H1 (cell line): Measurements from ENCODE around the gene CD300LG. TPM values are rescaled to one million over a fixed set of nuclear protein-coding genes. Genes with fewer than 3 reads are reported as not detected.

ENCODE experiments used
- CTCF ChIA-PET: fragments of 300-600 bp; sonication (Branson Sonifier 250); formaldehyde crosslinking; loops from one replicate; lab custom pipeline; 2021; ENCODE audit not compliant: partially characterized antibody; lab: Charles Lee
- POLR2A ChIA-PET: fragments of 300-600 bp; sonication (Branson Sonifier 250); formaldehyde crosslinking; loops from one replicate; lab custom pipeline; 2021; ENCODE audit warnings: inconsistent platforms; ENCODE audit not compliant: partially characterized antibody; lab: Charles Lee
- DNase-seq, 2 experiments: peaks; one replicate each; pipeline versions ENCODE4 v3.0.0 to v3.0.0-alpha.2; 2010 to 2022; ENCODE audit warnings: low spot score in 2 of 2, low read depth in 1 of 2, mixed read lengths in 1 of 2
- FAIRE-seq: peaks from 2 replicates; lab custom pipeline; 2011; peaks lifted over from hg19 to GRCh38; lab: Jason Lieb, UNC
- H2AFZ ChIP-seq: 2 replicates; pipeline ENCODE4 v1.8.1; 2012; ENCODE audit warnings: low read length, inconsistent platforms
- H2AK5ac ChIP-seq: 2 replicates; pipeline ENCODE4 v1.6.1; 2013; ENCODE audit warnings: low read depth, low read length
- H2BK120ac ChIP-seq: replicated peaks from 2 replicates; pipeline ENCODE3; 2013; ENCODE audit warnings: low read depth, low read length, inconsistent platforms
- H2BK12ac ChIP-seq: 2 replicates; pipeline ENCODE4 v1.6.1; 2013; ENCODE audit warnings: low read depth, low read length
- H2BK15ac ChIP-seq: 2 replicates; pipeline ENCODE4 v1.6.1; 2013; ENCODE audit warnings: low read length
- H2BK20ac ChIP-seq: 2 replicates; pipeline ENCODE4 v1.6.1; 2013; ENCODE audit warnings: low read length
- H2BK5ac ChIP-seq: 2 replicates; pipeline ENCODE4 v1.6.1; 2013; ENCODE audit warnings: low read depth, low read length
- H3K14ac ChIP-seq: 2 replicates; pipeline ENCODE4 v1.6.1; 2013; ENCODE audit warnings: inconsistent platforms; ENCODE audit not compliant: insufficient read length
- H3K18ac ChIP-seq: 2 replicates; pipeline ENCODE4 v1.6.1; 2013; ENCODE audit warnings: low read length; ENCODE audit errors: extremely low read depth
- H3K23ac ChIP-seq: 2 replicates; pipeline ENCODE4 v1.6.1; 2013; ENCODE audit warnings: inconsistent platforms; ENCODE audit not compliant: insufficient read length
- H3K23me2 ChIP-seq: 2 replicates; pipeline ENCODE4 v1.6.1; 2013; ENCODE audit warnings: low read depth, low read length
- H3K27ac ChIP-seq: 2 replicates; pipeline ENCODE4 v1.6.1; 2011; ENCODE audit warnings: low read depth, low read length, inconsistent platforms
- H3K27me3 ChIP-seq, 4 experiments: replicated peaks in 1 of 4; 1 replicate in 1 of 4; 2 replicates in 3 of 4; pipeline versions ENCODE4 v1.6.1 to v1.8.1; 2011 to 2013; ENCODE audit warnings: low read length in 3 of 4, mild to moderate bottlenecking in 3 of 4, inconsistent platforms in 2 of 4, mixed read lengths in 2 of 4, moderate library complexity in 1 of 4; ENCODE audit not compliant: control insufficient read depth in 3 of 4, insufficient read depth in 3 of 4; ENCODE audit errors: extremely low read depth in 1 of 4
- H3K36me3 ChIP-seq, 4 experiments: 2 replicates each; pipeline versions ENCODE4 v1.6.1 to v1.8.1; 2011 to 2013; ENCODE audit warnings: mild to moderate bottlenecking in 4 of 4, low read length in 3 of 4, moderate library complexity in 2 of 4, control low read depth in 1 of 4, inconsistent platforms in 1 of 4; ENCODE audit not compliant: insufficient read depth in 4 of 4, control insufficient read depth in 2 of 4
- H3K4ac ChIP-seq: replicated peaks from 2 replicates; pipeline ENCODE3; 2013; ENCODE audit warnings: low read length, low read depth, mixed read lengths, inconsistent platforms; ENCODE audit not compliant: insufficient read length
- H3K4me1 ChIP-seq, 4 experiments: replicated peaks in 1 of 4; 1 replicate in 1 of 4; 2 replicates in 3 of 4; pipeline versions ENCODE4 v1.6.1 to v1.8.1; 2011 to 2013; ENCODE audit warnings: low read length in 3 of 4, inconsistent platforms in 2 of 4, mixed read lengths in 1 of 4; ENCODE audit not compliant: insufficient read depth in 4 of 4, control insufficient read depth in 3 of 4
- H3K4me2 ChIP-seq, 2 experiments: 2 replicates each; pipeline versions ENCODE4 v1.6.1 to v1.8.1; 2011 to 2013; ENCODE audit warnings: low read depth in 2 of 2, low read length in 2 of 2, control low read depth in 1 of 2, inconsistent platforms in 1 of 2, mild to moderate bottlenecking in 1 of 2; ENCODE audit not compliant: insufficient read depth in 1 of 2
- H3K4me3 ChIP-seq, 4 experiments: fragments of 200-600, 300-600 bp in 1 of 4; sonication (generic), shearing (Covaris generic), sonication (Bioruptor Twin) in 1 of 4; 2 replicates each; pipeline versions ENCODE4 v1.5.1 to v1.8.1; 2011 to 2016; ENCODE audit warnings: low read length in 4 of 4, low read depth in 3 of 4, control low read depth in 2 of 4, inconsistent platforms in 2 of 4, mild to moderate bottlenecking in 2 of 4, mixed read lengths in 1 of 4, moderate library complexity in 1 of 4; ENCODE audit not compliant: insufficient read depth in 2 of 4; ENCODE audit errors: extremely low read depth in 1 of 4
- H3K56ac ChIP-seq: replicated peaks from 2 replicates; pipeline ENCODE3; 2013; ENCODE audit warnings: low read depth, mild to moderate bottlenecking, mixed read lengths, low read length, inconsistent platforms; ENCODE audit not compliant: insufficient read length
- H3K79me1 ChIP-seq: 2 replicates; pipeline ENCODE4 v1.6.1; 2013; ENCODE audit warnings: low read depth, low read length, control low read depth
- H3K79me2 ChIP-seq, 2 experiments: 2 replicates each; pipeline versions ENCODE4 v1.6.1 to v1.8.1; 2012 to 2013; ENCODE audit warnings: low read length in 2 of 2, mild to moderate bottlenecking in 2 of 2, inconsistent platforms in 1 of 2; ENCODE audit not compliant: insufficient read depth in 2 of 2, control insufficient read depth in 1 of 2
- H3K9ac ChIP-seq, 4 experiments: replicated peaks in 1 of 4; 1 replicate in 1 of 4; 2 replicates in 3 of 4; pipeline versions ENCODE4 v1.6.1 to v1.8.1; 2011 to 2013; ENCODE audit warnings: low read depth in 3 of 4, low read length in 3 of 4, control low read depth in 2 of 4, mild to moderate bottlenecking in 2 of 4, moderate library complexity in 2 of 4, inconsistent platforms in 1 of 4; ENCODE audit errors: extremely low read depth in 1 of 4
- H3K9me3 ChIP-seq, 2 experiments: 2 replicates each; pipeline versions ENCODE4 v1.6.1 to v1.8.1; 2012 to 2013; ENCODE audit warnings: mild to moderate bottlenecking in 2 of 2, moderate library complexity in 2 of 2, control low read depth in 1 of 2, inconsistent platforms in 1 of 2, low read depth in 1 of 2, low read length in 1 of 2, mixed read lengths in 1 of 2; ENCODE audit not compliant: insufficient read depth in 2 of 2
- H4K20me1 ChIP-seq, 2 experiments: replicated peaks in 1 of 2; 2 replicates each; pipeline versions ENCODE3 to v1.8.1; 2011 to 2013; ENCODE audit warnings: inconsistent platforms in 2 of 2, low read length in 2 of 2, mild to moderate bottlenecking in 1 of 2; ENCODE audit not compliant: insufficient read depth in 2 of 2, control insufficient read depth in 1 of 2
- H4K5ac ChIP-seq: 2 replicates; pipeline ENCODE4 v1.6.1; 2013; ENCODE audit warnings: low read length, low read depth, mixed read lengths, inconsistent platforms; ENCODE audit not compliant: insufficient read length
- H4K8ac ChIP-seq: 2 replicates; pipeline ENCODE4 v1.8.0; 2013; ENCODE audit warnings: mild to moderate bottlenecking, moderate library complexity, low read length, inconsistent platforms; ENCODE audit not compliant: insufficient read depth; ENCODE audit errors: extremely low read depth
- H4K91ac ChIP-seq: replicated peaks from 2 replicates; pipeline ENCODE3; 2013; ENCODE audit warnings: low read length, mixed read lengths, inconsistent platforms; ENCODE audit not compliant: insufficient read length
- GABPA ChIP-seq: IDR thresholded peaks from 2 replicates; pipeline ENCODE4 v1.6.1; 2011; ENCODE audit warnings: mild to moderate bottlenecking, low read length, moderate library complexity, borderline replicate concordance; ENCODE audit not compliant: insufficient read depth
- NRF1 ChIP-seq: IDR thresholded peaks from 2 replicates; pipeline ENCODE4 v1.6.1; 2011; ENCODE audit warnings: mild to moderate bottlenecking, low read depth, low read length, improper control_type of control experiment
- RAD21 ChIP-seq, 2 experiments: IDR thresholded peaks in 1 of 2; conservative IDR thresholded peaks in 1 of 2; 2 replicates each; pipeline ENCODE4 v1.6.1; 2011; ENCODE audit warnings: low read depth in 2 of 2, low read length in 2 of 2, improper control_type of control experiment in 1 of 2, inconsistent platforms in 1 of 2, mild to moderate bottlenecking in 1 of 2, moderate library complexity in 1 of 2
- WGBS, 2 experiments: shearing (Covaris generic) in 1 of 2; methylation state at CpG; one replicate each; pipeline versions ENCODE4 v1.1.6 to v1.1.7; 2013 to 2015; ENCODE audit warnings: low lambda C conversion rate in 2 of 2, mixed read lengths in 2 of 2, inconsistent platforms in 1 of 2, low coverage in 1 of 2, missing lambda C conversion rate in 1 of 2; ENCODE audit not compliant: insufficient replicate concordance in 2 of 2, insufficient coverage in 1 of 2, insufficient read length in 1 of 2; ENCODE audit errors: extremely low coverage in 1 of 2, missing lambda C conversion rate in 1 of 2; 5-methylcytosine and 5-hydroxymethylcytosine counted together
- polyA plus RNA-seq, 7 experiments: library from polyadenylated mRNA; depleted of rRNA in 3 of 7; stranded (reverse) in 5 of 7; unstranded in 2 of 7; fragments of >200 nt in 5 of 7; fragments of 200-250 nt in 2 of 7; gene quantifications; 1 replicate in 5 of 7; 2 replicates in 1 of 7; 4 replicates in 1 of 7; pipeline versions ENCODE4 v1.2.1 to v1.2.3, GENCODE V29; 2011 to 2013; ENCODE audit warnings: missing spikeins in 2 of 7, mixed read lengths in 2 of 7
- total RNA-seq: library from RNA; stranded (reverse); fragmentation: NEBNext Ultra II Directional; extraction: Animal tissue kit (Norgen Biotek cat#: 25700); gene quantifications from 2 replicates; pipeline ENCODE4 v1.2.1, GENCODE V29; 2021
- TF ChIP-seq, protein P1 (sequence below), 3 experiments: IDR thresholded peaks; 1 replicate in 2 of 3; 2 replicates in 1 of 3; pipeline versions ENCODE4 v1.5.1 to v1.6.1; 2011; ENCODE audit warnings: low read length in 3 of 3, mild to moderate bottlenecking in 3 of 3, inconsistent platforms in 2 of 3, low read depth in 1 of 3, moderate library complexity in 1 of 3; ENCODE audit not compliant: insufficient read depth in 1 of 3; ENCODE audit errors: control extremely low read depth in 1 of 3

Gene CD300LG
- total and polyA plus RNA-seq, 2 of the 8 experiments (the other 6 are each of a cell fraction or from before 2014, with no cell fraction given): 0.06 TPM; not detected in 1

GRCh38 chr17:43840814-43841213 lies 6.2 kb upstream of the CD300LG start:
- H4K20me1 ChIP-seq: no peaks in the 10 kb centered on the region
- no peak overlapping the region for H3K4me3 ChIP-seq

More at GRCh38 chr17:43840814-43841213, 6.2 kb upstream of the CD300LG start:
- Histone ChIP-seq H3K4me1 (no peaks in the 10 kb centered on the region), H3K14ac (no peak overlapping the region), H3K36me3 (no peaks in the 10 kb centered on the region), H3K79me2 (no peaks in the 10 kb centered on the region), H2AFZ (no peak overlapping the region), H4K8ac (no peak overlapping the region), H3K4ac (no peak overlapping the region), H3K9me3 (no peaks in the 10 kb centered on the region), H4K91ac (no peak overlapping the region), H4K5ac (no peak overlapping the region), H3K27ac (no peak overlapping the region), H3K56ac (no peak overlapping the region), H2BK5ac (no peak overlapping the region), H2BK120ac (no peak overlapping the region), H3K23me2 (no peaks in the 10 kb centered on the region), H2BK12ac (no peak overlapping the region), H3K9ac (no peak overlapping the region), H2AK5ac (no peak overlapping the region), H3K27me3 (peaks cover 0 to 1% (median 0%) of the 10 kb centered on the region in 4 experiments; a peak in 2 of 7 replicates), H3K18ac (no peak overlapping the region), H3K79me1 (no peaks in the 10 kb centered on the region), H3K4me2 (no peak overlapping the region), H2BK15ac (no peak overlapping the region), H3K23ac (no peak overlapping the region), H2BK20ac (no peak overlapping the region)
- TF ChIP-seq, protein P1, sequence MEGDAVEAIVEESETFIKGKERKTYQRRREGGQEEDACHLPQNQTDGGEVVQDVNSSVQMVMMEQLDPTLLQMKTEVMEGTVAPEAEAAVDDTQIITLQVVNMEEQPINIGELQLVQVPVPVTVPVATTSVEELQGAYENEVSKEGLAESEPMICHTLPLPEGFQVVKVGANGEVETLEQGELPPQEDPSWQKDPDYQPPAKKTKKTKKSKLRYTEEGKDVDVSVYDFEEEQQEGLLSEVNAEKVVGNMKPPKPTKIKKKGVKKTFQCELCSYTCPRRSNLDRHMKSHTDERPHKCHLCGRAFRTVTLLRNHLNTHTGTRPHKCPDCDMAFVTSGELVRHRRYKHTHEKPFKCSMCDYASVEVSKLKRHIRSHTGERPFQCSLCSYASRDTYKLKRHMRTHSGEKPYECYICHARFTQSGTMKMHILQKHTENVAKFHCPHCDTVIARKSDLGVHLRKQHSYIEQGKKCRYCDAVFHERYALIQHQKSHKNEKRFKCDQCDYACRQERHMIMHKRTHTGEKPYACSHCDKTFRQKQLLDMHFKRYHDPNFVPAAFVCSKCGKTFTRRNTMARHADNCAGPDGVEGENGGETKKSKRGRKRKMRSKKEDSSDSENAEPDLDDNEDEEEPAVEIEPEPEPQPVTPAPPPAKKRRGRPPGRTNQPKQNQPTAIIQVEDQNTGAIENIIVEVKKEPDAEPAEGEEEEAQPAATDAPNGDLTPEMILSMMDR (IDR thresholded peaks at IDR 0.05; ENCODE audit: control extremely low read depth in 1 of 3, insufficient read depth in 1 of 3, low read depth in 1 of 3, low read length in 3 of 3): peak; percentile 26 to 63 (median 52)
- TF ChIP-seq GABPA (no peak), RAD21 (IDR thresholded peaks at IDR 0.05 in 1 of 2, conservative IDR thresholded peaks at IDR 0.05 in 1 of 2; ENCODE audit: low read depth in 2 of 2, low read length in 2 of 2) (peak; percentile 39 to 56), NRF1 (no peak)
- POLR2A ChIA-PET: interaction anchor here (1.4 to 2.7 kb wide), 2 partner anchors 31 to 50 kb away, joined by 3 to 8 read pairs; no protein-coding TSS in a partner anchor
- CTCF ChIA-PET: interaction anchor here (0.8 to 3.7 kb wide), 24 partner anchors 9 to 155 kb away, joined by 3 to 33 read pairs (median 4); no protein-coding TSS in a partner anchor
- FAIRE-seq (no peak), DNase-seq (no peak)
- WGBS, 2 experiments: 86% methylated on average over 4 of the region's 4 CpGs; no CpG with 5 or more reads in 1 of the 2 experiments
